Body of pancreas (tissue), 4 donors: ENCODE data around the gene HHAT.

ENCODE experiments used
- CTCF ChIP-seq, 7 experiments: fragments of 450-650 bp in 4 of 7; fragments of 200-600 bp in 3 of 7; sonication (generic) in 3 of 7; IDR thresholded peaks; one replicate each; pipeline ENCODE4 v1.5.1; 2016 to 2019; ENCODE audit warnings: antibody characterized with exemption in 7 of 7
- POLR2A ChIP-seq, 3 donors: fragments of 450-650 bp; IDR thresholded peaks; one replicate each; pipeline ENCODE4 v1.6.1; 2016; ENCODE audit warnings: antibody characterized with exemption in 3 of 3, mild to moderate bottlenecking in 2 of 3

- TF ChIP-seq CTCF (IDR thresholded peaks at IDR 0.05) (no peak), POLR2A (IDR thresholded peaks at IDR 0.05) (no peak)
These were observed 195.1 kb downstream of the HHAT start for GRCh38 chr1:210523830-210524229.
